OCI-LY7 (cell line): Measurements from ENCODE around the gene PTGIR.

Experiments used
- EZH2phosphoT487 ChIP-seq: fragments of 200-600 bp; sonication (generic); IDR thresholded peaks from 2 replicates; pipeline ENCODE4 v1.6.1; 2018; ENCODE audit warnings: low read depth, borderline replicate concordance, mild to moderate bottlenecking, mixed run types, antibody characterized with exemption, low read length, moderate library complexity, mixed read lengths
- TF ChIP-seq, protein P1 (sequence below): fragments of 200-600 bp; sonication (generic); conservative IDR thresholded peaks from 2 replicates; pipeline ENCODE4 v1.5.1; 2014; ENCODE audit warnings: mild to moderate bottlenecking, antibody characterized with exemption, low read length, moderate library complexity, mixed read lengths

DNA sequence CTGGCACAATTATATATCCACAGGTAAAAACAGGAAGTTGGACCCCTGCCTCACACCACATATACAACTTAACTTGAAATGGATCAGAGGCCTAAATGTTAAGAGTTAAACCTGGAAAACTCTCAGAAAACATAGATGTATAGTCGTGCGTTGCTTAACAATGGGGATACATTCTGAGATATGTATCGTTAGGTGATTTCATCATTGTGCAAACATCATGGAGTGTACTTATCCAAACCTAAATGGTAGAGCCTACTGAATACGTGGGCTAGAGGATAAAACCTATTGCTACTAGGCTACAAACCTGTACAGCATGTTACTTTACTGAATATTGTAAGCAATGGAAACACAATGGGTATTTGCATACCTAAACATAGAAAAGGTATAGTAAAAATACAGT is 38.6 kb downstream of the PTGIR start:
- TF ChIP-seq, protein P1, sequence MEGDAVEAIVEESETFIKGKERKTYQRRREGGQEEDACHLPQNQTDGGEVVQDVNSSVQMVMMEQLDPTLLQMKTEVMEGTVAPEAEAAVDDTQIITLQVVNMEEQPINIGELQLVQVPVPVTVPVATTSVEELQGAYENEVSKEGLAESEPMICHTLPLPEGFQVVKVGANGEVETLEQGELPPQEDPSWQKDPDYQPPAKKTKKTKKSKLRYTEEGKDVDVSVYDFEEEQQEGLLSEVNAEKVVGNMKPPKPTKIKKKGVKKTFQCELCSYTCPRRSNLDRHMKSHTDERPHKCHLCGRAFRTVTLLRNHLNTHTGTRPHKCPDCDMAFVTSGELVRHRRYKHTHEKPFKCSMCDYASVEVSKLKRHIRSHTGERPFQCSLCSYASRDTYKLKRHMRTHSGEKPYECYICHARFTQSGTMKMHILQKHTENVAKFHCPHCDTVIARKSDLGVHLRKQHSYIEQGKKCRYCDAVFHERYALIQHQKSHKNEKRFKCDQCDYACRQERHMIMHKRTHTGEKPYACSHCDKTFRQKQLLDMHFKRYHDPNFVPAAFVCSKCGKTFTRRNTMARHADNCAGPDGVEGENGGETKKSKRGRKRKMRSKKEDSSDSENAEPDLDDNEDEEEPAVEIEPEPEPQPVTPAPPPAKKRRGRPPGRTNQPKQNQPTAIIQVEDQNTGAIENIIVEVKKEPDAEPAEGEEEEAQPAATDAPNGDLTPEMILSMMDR = no peak
- TF ChIP-seq EZH2phosphoT487 = no peak
